Frontal cortex (tissue), 4 donors: Measurements from ENCODE around the gene PEDS1. TPM values are rescaled to one million over a fixed set of nuclear protein-coding genes. Genes with fewer than 3 reads are reported as not detected.
A peak's percentile ranks its signal among the peaks of the same experiment; 100 is the strongest.
"Not testable (repeated sequence)": the region's sequence is repeated elsewhere in the genome, so short reads cannot be mapped to it uniquely, and the experiment has no call there.

ENCODE experiments used
- DNase-seq, 2 donors: peaks; one replicate each; pipeline ENCODE4 v3.0.0; 2012; ENCODE audit warnings: low spot score in 2 of 2
- FAIRE-seq: peaks from 2 replicates; lab custom pipeline; 2012; peaks lifted over from hg19 to GRCh38; lab: Jason Lieb, UNC
- total RNA-seq: library from RNA; depleted of rRNA; stranded (reverse); fragments of >200 nt; gene quantifications from one replicate; pipeline ENCODE4 v1.2.3, GENCODE V29; 2014
- donor health status: control.
- donor health status: control.
- donor health status: control.

PEDS1 gene
- total RNA-seq, 1 donor from 2014 or later: 9.4 TPM

GRCh38 chr20:50191065-50191543, 37.6 kb upstream of the PEDS1 start:
- no peak for FAIRE-seq
- DNase-seq: no peak

GRCh38 chr20:50190251-50191064, 36.9 kb upstream of the PEDS1 start, which contains the start of gene CEBPB:
Gene CEBPB (plus strand): TSS chr20:50190830. CDS start chr20:50191034, 204 bp downstream.
- FAIRE-seq: no peak

GRCh38 chr20:50189681-50190250, 36.2 kb upstream of the PEDS1 start:
- FAIRE-seq (no peak), DNase-seq (no peak)

More at GRCh38 chr20:50190251-50191064, 36.9 kb upstream of the PEDS1 start, which contains the start of gene CEBPB:
- peak; percentile 91 to 95 for DNase-seq

GRCh38 chr20:50188879-50189680, 35.6 kb upstream of the PEDS1 start:
- FAIRE-seq (no peak), DNase-seq (no peak)

- no peak for DNase-seq
- no peak for FAIRE-seq
These were observed 34.8 kb upstream of the PEDS1 start for GRCh38 chr20:50188287-50188688.

- DNase-seq (no peak), FAIRE-seq (no peak)
These were observed 34.0 kb upstream of the PEDS1 start for GRCh38 chr20:50187403-50188051.

GRCh38 chr20:50186987-50187402, 33.5 kb upstream of the PEDS1 start:
- no peak for FAIRE-seq
- DNase-seq: peak in 1 of 2 donors; percentile 37

- peak; percentile 72 to 79 for DNase-seq
- FAIRE-seq: no peak
These were observed 32.8 kb upstream of the PEDS1 start for GRCh38 chr20:50186151-50186885.

- DNase-seq (no peak), FAIRE-seq (no peak)
These were observed 31.9 kb upstream of the PEDS1 start for GRCh38 chr20:50185426-50185825.

- DNase-seq: no peak
These were observed 28.8 kb upstream of the PEDS1 start for GRCh38 chr20:50182346-50182745.

GRCh38 chr20:50181344-50181743, 27.8 kb upstream of the PEDS1 start:
- FAIRE-seq: no peak
- no peak for DNase-seq

More at GRCh38 chr20:50182346-50182745, 28.8 kb upstream of the PEDS1 start:
- FAIRE-seq: no peak

- not testable (repeated sequence) for DNase-seq, FAIRE-seq
These were observed 25.1 kb upstream of the PEDS1 start for GRCh38 chr20:50178672-50179071.

GRCh38 chr20:50175938-50176933, 22.7 kb upstream of the PEDS1 start:
- FAIRE-seq (no peak), DNase-seq (no peak)

GRCh38 chr20:50174456-50174855, 20.9 kb upstream of the PEDS1 start:
- no peak for DNase-seq
- FAIRE-seq: no peak

- peak in 1 of 2 donors; percentile 79 for DNase-seq
These were observed 19.0 kb upstream of the PEDS1 start for GRCh38 chr20:50172347-50173013.

GRCh38 chr20:50170549-50171220, 17.2 kb upstream of the PEDS1 start:
- no peak for DNase-seq
- FAIRE-seq: no peak

More at GRCh38 chr20:50172347-50173013, 19.0 kb upstream of the PEDS1 start:
- FAIRE-seq: no peak
